Activated CD8-positive, alpha-beta memory T cell treated with anti-CD3 and anti-CD28 coated beads, Interleukin-2, amount 50 U/mL, for 1 hour (primary cell): ENCODE results near the gene SLC26A5.
"Not testable (repeated sequence)": the region's sequence is repeated elsewhere in the genome, so short reads cannot be mapped to it uniquely, and the experiment has no call there.

Experiments used
- DNase-seq: peaks from one replicate; pipeline ENCODE4 v3.0.0-alpha.2; 2020; ENCODE audit errors: extremely low read depth

Gene SLC26A5

DNA sequence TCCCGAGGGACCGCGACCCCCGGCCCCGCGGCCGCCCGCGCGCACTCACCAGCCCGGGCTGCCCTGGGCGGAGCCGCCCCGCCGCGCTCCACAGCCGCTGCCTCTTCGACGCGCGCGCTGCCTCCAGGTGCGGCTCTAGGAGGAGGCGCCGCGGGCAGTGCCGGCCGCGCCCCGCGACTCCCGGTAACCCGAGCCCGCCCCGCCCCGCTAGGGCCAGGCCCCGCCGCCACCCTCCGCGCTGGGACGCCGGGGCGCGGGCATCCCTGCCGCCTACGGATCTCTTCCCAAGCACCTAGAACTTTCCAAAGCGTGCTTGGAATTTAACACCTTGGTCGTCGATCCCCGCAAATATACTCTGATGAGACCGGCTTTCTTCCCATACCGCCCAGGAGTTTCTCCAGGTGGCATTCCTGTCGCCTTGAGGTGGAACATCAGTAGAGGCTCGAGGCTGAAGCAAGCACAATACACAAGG is at the start of gene SLC26A5:
Gene SLC26A5 (minus strand): TSS at position 159 of the 472 bp plus-strand sequence. CDS start 24,693 bp downstream, outside the sequence.
- no peak for DNase-seq

GRCh38 chr7:103487419-103487818 is 41.4 kb upstream of the SLC26A5 start:
- no peak for DNase-seq

DNA sequence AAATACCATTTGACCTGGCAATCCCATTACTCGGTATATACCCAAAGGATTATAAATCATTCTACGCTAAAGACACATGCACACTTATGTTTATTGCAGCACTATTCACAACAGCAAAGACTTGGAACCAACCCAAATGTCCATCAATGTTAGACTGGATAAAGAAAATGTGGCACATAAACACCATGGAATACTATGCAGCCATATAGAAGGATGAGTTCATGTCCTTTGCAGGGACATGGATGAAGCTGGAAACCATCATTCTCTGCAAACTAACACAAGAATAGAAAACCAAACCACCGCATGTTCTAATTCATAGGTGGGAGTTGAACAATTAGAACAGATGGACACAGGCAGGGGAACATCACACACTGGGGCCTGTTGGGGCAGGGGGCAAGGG is 40.9 kb upstream of the SLC26A5 start:
- not testable (repeated sequence) for DNase-seq

DNA sequence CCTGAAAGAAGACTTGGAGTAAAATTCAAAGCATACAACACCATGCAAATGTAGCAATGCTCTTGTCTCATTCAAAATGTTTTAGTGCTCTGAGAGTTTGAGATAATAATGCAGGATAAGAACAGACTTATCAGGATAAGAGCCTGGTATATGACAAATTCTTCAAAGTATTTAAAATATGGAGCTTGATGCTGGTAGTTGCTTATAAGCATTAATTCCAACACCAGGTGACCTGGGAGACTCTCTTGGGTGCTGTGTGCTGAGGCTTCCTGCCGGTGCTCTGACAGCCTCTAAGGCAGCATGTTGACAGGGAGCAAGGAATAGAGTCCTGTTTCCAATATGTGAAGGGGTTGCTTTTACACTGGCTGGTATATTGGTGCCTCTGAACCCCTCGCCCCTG is 34.8 kb upstream of the SLC26A5 start:
- DNase-seq = no peak

GRCh38 chr7:103474956-103475355 is 28.9 kb upstream of the SLC26A5 start:
- DNase-seq = no peak

DNA sequence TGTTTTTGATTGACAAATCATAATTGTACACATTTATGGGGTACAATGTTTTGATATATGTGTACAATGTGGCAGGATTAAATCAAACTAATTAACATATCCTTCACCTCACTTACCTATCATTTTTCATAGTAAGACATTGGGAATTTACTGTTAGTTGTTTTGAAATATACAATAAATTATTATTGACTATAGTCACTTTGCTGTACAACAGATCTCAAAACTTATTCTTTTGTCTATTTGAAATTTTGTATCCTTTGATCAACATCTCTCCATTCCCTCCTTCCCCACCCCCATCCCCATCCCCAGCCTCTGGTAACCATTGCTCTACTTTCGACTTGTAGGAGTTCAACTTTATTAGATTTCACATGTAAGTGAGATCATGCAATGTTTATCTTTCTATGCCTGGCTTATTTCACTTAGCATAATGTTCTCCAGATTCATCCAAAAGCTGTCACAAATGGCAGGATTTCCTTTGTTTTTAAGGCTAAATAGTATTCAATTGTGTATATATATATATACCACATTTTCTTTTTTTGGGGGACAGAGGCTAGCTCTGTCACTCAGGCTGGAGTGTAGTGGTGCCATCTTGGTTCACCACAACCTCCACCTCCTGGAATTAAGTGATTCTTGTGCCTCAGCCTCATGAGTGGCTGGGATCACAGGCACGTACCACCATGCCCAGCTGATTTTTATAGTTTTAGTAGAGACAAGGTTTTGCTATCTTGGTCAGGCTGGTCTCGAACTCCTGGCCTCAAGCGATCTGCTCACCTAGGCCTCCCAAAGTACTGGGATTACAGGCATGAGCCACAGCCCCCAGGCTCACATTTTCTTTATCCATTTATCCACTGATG is 23.3 kb upstream of the SLC26A5 start:
- no peak for DNase-seq

DNA sequence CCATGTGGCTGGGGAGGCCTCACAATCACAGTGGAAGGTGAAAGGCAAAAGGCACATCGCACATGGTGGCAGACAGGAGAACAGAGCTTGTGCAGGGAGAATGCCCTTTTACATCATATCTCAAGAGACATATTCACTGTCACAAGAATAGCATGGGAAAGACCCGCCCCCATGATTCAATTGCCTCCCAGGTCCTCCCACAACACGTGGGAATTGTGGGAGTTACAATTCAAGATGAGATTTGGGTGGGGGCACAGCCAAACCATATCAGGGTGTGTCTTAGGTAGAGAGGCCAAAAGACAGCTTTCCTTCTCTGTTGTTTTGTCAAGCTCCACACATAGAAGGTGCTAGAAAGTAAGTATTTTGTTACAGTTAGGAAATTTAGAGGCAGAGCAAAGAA is 20.8 kb upstream of the SLC26A5 start:
- DNase-seq = no peak

DNA sequence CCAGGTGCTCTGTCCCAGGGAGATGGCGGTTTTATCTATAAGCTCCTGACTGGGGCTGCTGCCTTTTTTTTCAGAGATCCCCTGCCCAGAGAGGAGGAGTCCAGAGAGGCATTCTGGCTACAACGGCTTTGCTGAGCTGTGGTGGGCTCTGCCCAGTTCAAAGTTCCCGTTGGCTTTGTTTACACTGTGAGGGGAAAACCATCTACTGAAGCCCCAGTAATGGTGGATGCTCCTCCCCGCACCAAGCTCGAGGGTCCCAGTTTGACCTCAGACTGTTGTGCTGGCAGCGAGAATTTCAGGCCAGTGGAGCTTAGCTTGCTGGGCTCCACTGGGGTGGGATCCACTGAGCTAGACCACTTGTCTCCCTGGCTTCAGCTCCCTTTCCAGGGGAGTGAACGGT is 16.4 kb upstream of the SLC26A5 start:
- no peak for DNase-seq

DNA sequence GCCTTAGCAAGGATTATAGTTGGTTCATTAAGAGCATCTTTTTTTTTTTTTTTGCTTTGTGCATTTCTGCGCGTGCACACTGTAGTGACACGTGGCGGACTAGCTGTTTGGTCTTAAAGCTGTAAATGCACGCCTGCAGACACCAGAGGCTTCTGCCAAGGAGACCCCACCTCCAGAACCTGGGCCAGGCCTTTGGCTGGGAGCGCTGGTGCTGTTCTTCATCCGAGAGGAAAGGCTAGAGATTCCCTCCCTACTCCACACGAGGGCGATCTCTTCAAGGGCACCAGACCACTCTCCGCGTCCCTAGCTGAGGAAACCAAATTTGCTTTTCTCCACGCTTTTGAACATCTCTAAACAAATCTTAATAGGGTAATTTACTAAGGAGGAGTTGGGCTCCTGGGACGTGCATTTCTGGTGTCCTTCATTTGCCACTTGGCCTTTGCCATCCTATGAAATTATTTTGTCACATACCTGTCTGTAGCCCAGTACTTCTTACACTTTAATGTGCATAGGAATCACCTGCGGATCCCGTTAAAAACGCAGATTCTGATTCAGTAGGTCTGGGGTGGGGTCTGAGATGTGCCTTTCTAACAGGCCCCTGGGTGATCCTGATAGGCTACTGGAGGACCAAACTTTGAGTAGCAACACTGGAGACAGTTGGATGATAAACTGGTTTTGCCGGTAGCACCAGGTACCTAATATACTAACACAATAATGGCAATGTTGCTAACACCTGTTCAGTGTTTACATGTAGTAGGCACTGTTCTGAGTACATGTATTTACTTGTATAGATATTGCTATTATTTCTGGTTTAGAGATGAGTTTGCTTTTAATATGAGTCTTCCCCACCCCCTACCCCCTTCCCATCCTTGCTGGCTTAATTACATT is 1.3 kb upstream of the SLC26A5 start:
- DNase-seq = no peak

DNA sequence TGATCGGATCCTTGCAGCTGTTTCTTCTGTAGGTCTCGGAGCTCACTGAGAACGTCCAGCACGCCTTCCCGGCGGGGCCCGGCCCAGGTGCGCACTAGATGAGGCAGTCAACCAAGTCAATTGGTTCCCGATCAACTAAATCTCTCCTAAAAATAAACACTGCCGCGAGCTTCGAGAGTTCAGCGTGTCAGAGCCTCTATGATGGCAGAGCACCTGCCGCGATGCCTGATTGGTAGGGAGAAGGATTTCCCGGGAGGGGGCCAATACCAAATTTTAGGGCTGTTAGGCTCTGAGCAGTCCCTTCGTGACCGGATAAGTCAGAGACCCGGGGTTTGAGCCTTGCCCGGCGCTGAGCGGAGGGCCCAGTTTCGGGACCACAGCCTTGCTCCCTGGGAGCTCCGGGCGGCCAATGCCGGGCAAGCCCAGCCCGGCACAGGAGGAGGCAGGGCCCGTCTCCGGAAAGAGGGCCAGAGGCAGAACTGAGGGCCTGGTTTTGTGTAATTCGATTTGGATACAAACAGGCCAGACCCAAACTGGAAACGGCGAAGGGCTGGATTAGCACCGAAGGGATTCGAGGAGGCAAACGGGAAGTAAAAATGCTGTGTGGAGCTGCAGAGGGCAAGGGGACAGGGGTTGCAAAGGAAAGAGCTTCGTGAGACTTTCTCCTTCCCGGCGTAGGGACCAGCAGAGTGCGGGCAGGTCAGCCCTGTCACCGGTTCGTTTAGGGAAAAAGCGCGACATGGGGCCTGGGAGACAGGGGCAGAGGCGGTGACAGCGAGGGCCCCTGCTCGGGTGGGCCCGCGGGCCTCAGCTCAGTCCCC is 569 bp downstream of the SLC26A5 start:
- DNase-seq = no peak

DNA sequence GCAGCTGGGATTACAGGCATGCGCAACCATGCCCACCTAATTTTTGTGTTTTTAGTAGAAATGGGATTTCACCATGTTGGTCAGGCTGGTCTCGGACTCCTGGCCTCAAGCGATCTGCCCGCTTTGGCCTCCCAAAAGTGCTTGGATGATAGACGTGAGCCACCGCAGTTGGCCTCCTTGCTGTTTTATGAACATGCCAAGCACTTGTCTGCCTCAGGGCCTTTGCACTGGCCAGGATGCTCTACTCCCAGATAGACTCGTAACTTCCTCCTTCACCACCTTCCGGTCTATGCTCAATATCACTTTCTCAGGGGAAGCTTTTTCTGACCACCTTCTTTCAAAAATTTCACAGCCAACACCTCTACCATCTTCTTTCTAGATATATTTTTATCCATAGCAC is 6.3 kb downstream of the SLC26A5 start:
- DNase-seq = no peak

DNA sequence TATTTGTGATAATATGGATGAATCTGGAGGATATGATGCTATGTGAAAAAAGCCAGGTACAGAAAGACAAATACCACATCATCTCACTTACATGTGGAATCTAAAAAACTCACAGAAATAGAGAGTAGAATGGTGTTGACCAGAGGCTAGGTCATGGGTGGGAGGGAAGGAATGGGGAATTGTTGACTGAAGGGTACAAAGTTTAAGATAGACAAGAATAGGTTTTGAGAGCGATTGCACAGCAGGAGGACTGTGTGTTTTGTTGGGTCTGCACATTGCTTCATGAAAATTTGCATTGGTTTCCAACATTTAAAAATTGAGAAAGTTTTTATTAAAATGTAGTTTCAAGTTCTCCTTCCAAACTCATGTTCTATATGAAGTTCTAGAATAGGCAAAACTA is 8.4 kb downstream of the SLC26A5 start:
- DNase-seq = no peak

DNA sequence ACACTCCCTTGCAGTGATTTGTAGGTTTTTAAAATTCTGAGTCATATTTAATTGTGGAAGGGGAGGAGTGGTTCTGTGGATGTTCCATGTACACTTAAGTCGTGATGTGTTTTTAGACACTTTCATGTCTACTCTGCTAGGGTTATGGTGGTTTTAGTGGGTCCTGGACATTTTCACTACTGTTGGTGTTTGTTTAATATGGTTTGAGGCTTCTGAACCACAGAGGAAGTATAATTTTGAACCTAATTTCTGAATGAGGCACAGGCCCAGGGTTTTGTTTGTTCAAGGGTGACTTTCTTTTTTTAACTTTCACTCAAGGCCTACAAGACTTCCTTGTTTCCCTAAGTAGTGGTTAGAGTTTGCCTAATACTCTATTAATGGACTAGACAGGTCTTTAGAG is 13.3 kb downstream of the SLC26A5 start:
- no peak for DNase-seq

GRCh38 chr7:103425177-103425576 is 20.8 kb downstream of the SLC26A5 start:
- DNase-seq = no peak

DNA sequence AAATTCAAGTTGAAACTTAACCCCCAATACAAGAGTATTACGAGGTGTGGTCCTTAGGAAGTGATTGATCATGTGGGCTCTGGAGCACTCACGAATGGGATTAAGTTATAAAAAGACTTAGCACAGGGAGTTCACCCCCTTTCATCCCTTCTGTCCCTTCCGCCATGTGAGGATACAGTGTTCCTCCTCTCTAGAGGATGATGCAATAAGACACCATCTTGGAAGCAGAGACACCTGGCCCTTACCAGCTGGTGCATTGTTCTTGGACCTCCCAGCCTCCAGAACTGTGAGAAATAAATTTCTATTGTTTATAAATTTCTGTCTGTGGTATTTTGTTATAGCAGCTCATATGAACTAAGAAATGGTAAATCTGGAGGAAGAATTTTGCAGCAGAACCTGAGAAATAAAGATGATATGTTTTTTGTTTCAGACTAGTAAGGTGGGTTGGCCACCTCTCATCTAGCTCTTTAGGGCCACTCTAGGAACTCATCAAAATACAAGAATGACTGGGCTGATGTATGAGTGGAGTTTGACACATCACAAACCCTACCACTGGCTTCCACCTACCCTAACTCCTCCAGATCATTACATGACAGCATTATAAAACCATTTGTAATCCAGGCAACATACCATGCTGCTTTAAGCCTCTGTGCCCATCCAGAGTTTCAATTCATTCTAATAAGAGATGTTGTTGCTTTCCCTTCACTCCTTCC is 22.4 kb downstream of the SLC26A5 start:
- DNase-seq = no peak

- no peak for DNase-seq
These were observed 25.1 kb downstream of the SLC26A5 start for GRCh38 chr7:103420857-103421384.

GRCh38 chr7:103418241-103418640 is 27.8 kb downstream of the SLC26A5 start:
- DNase-seq = no peak

- no peak for DNase-seq
These were observed 32.6 kb downstream of the SLC26A5 start for GRCh38 chr7:103413407-103413806.

DNA sequence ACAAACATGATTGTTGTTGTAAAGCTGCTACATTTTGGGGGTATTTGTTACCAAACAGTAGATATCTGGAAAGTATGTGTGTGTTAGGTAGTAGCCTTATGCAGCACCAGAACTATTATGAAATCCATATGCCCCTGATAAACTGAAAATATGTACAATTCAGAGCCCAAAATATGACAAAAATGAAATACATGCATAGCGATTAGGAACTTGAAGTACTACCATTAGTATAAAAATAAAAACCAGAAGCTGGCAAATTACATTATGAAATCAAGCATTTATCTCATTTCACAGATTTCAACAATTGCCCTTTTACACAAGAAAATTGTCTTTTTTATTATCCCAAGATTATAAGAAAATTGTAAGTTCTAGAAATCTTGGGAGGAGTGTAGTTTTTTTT is 33.9 kb downstream of the SLC26A5 start:
- DNase-seq = no peak

- DNase-seq = not testable (repeated sequence)
These were observed 40.0 kb downstream of the SLC26A5 start for GRCh38 chr7:103405789-103406613.
